ENCODE measurements around the gene TECR. TPM values are rescaled to one million over a fixed set of nuclear protein-coding genes. Genes with fewer than 3 reads are reported as not detected.

TECR gene
- total and polyA plus RNA-seq, 2 of the 4 experiments (the other 2 are of a cell fraction): 46.2 to 81.2 TPM

DNA sequence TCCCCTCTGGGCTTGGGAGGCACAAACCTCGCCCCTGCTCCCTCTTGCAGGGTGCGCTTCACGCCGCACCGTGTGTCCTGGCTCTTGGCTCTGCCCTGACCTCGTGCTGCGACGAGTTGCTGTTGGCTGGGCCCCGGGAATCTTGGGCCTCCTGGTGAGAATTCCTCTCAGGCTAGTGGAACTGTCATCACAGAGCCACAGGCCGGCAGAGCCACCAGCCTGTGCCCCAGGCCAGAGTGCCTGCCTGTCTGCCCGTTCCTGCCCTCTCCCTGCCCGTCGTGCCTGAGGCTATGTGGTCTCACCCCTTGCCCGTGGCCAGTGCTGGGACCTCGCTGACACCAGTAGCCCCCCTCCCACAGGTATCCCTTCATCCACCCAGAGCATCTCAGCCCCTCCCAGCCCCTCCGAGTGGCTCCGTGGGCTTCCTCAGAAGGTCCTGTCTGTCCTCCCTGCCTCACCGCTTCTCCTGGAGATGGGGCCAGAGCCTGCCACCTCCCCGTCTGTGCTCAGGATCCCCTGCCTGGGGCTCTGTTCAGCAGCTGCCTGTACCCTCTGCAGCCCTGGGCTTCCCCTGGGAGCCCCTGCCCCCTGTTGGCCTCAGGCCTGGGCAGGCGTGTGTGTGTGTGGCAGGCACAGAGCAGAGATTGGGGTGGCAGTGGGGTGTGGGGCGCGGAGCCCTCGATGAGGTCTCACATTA is 29.1 kb downstream of the TECR start:
- Histone ChIP-seq H3K4me2 (ENCODE audit: low read depth, low read length) (no peak overlapping the region), H3K23ac (ENCODE audit: low read depth, low read length) (no peak overlapping the region), H3K27me3 (ENCODE audit: control insufficient read depth, insufficient read depth, low read length) (no peaks in the 10 kb centered on the region), H3K36me3 (ENCODE audit: control insufficient read depth, insufficient read depth, low read length) (no peaks in the 10 kb centered on the region), H3K9me3 (ENCODE audit: control insufficient read depth, insufficient read depth, low read length) (no peaks in the 10 kb centered on the region), H2BK20ac (ENCODE audit: low read depth, low read length) (no peak overlapping the region), H2BK15ac (ENCODE audit: low read depth, low read length) (no peak overlapping the region), H4K20me1 (ENCODE audit: insufficient read depth, low read length) (peaks cover 10% of the 10 kb centered on the region), H3K4me3 (ENCODE audit: insufficient read depth, low read depth, low read length) (no peak overlapping the region), H2AFZ (replicated peaks; ENCODE audit: low read length, poor library complexity) (peak overlapping the region; percentile 58), H2BK5ac (ENCODE audit: low read depth, low read length, poor library complexity, severe bottlenecking) (no peak overlapping the region), H2AK5ac (ENCODE audit: low read depth, low read length) (no peak overlapping the region; the same call in 1 of the 2 replicates), H2AK9ac (replicated peaks; ENCODE audit: low read depth, low read length, poor library complexity) (no peak overlapping the region), H3K18ac (ENCODE audit: low read depth, low read length) (no peak overlapping the region), H3K4me1 (ENCODE audit: control insufficient read depth, insufficient read depth, low read length) (peaks cover 8% of the 10 kb centered on the region; the same call in 1 of the 2 replicates), H3K14ac (replicated peaks; ENCODE audit: low read depth, low read length) (no peak overlapping the region), H3K9me1 (ENCODE audit: insufficient read depth, low read length) (peaks cover 7% of the 10 kb centered on the region), H4K5ac (ENCODE audit: low read depth, low read length) (no peak overlapping the region), H3K79me1 (ENCODE audit: low read depth in 1 of 2, low read length in 2 of 2) (peaks cover 10 to 48% of the 10 kb centered on the region in 2 experiments), H3K4ac (ENCODE audit: low read depth, low read length) (no peak overlapping the region), H4K8ac (ENCODE audit: low read depth in 2 of 2, low read length in 2 of 2) (no peak overlapping the region), H2BK120ac (ENCODE audit: low read depth, low read length) (no peak overlapping the region), H4K91ac (ENCODE audit: insufficient read depth, low read depth, low read length) (no peak overlapping the region), H3K27ac (ENCODE audit: insufficient read depth, low read length) (no peak overlapping the region), H3K56ac (ENCODE audit: extremely low read depth, insufficient read depth, low read length) (no peak overlapping the region), H3K9ac (ENCODE audit: low read depth, low read length) (no peak overlapping the region)
- dilution Hi-C loops (cut with HindIII; ENCODE audit: low sequenced_read_pairs, unreplicated experiment): no loop called here
- no peak for ATAC-seq (ENCODE audit: low read depth)
- intact Hi-C loops (cut with micrococcal nuclease): no loop called here
- BruUV-seq (replicated peaks): no TSS peak
- WGBS, 2 experiments (ENCODE audit: extremely low coverage in 2 of 2, insufficient read length in 1 of 2): 76% methylated on average over 13 of the region's 23 CpGs; no CpG with 5 or more reads in 1 of the 2 experiments
- in situ Hi-C loops (cut with MboI; ENCODE audit: low sequenced_read_pairs): loop anchor here (25.0 kb wide), 1 partner anchor 879 kb away; the partner anchor contains the start of gene WIZ
- CTCF ChIA-PET: no interaction called here
- DNase-seq: no peak
- POLR2A ChIA-PET (ENCODE audit: unreplicated experiment): no interaction called here
- TF ChIP-seq SMC3 (IDR thresholded peaks at IDR 0.05; ENCODE audit: low read depth, low read length) (no peak), POLR2A (IDR thresholded peaks at IDR 0.05; ENCODE audit: low read depth, low read length) (no peak), RAD21 (IDR thresholded peaks at IDR 0.05; ENCODE audit: low read length) (no peak), RFX5 (IDR thresholded peaks at IDR 0.05; ENCODE audit: low read depth, low read length) (no peak), FOS (IDR thresholded peaks at IDR 0.05; ENCODE audit: low read depth, low read length) (no peak)
- TF ChIP-seq, protein P1, sequence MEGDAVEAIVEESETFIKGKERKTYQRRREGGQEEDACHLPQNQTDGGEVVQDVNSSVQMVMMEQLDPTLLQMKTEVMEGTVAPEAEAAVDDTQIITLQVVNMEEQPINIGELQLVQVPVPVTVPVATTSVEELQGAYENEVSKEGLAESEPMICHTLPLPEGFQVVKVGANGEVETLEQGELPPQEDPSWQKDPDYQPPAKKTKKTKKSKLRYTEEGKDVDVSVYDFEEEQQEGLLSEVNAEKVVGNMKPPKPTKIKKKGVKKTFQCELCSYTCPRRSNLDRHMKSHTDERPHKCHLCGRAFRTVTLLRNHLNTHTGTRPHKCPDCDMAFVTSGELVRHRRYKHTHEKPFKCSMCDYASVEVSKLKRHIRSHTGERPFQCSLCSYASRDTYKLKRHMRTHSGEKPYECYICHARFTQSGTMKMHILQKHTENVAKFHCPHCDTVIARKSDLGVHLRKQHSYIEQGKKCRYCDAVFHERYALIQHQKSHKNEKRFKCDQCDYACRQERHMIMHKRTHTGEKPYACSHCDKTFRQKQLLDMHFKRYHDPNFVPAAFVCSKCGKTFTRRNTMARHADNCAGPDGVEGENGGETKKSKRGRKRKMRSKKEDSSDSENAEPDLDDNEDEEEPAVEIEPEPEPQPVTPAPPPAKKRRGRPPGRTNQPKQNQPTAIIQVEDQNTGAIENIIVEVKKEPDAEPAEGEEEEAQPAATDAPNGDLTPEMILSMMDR (conservative IDR thresholded peaks at IDR 0.05; ENCODE audit: low read depth, low read length): no peak
- TF ChIP-seq, protein P2, sequence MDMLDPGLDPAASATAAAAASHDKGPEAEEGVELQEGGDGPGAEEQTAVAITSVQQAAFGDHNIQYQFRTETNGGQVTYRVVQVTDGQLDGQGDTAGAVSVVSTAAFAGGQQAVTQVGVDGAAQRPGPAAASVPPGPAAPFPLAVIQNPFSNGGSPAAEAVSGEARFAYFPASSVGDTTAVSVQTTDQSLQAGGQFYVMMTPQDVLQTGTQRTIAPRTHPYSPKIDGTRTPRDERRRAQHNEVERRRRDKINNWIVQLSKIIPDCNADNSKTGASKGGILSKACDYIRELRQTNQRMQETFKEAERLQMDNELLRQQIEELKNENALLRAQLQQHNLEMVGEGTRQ (IDR thresholded peaks at IDR 0.05; ENCODE audit: low read depth, low read length): no peak

Measured in IMR-90 (cell line).